Measurements from ENCODE around the gene TMEM217.
"Not testable (repeated sequence)": the region's sequence is repeated elsewhere in the genome, so short reads cannot be mapped to it uniquely, and the experiment has no call there.

TMEM217 gene

DNA sequence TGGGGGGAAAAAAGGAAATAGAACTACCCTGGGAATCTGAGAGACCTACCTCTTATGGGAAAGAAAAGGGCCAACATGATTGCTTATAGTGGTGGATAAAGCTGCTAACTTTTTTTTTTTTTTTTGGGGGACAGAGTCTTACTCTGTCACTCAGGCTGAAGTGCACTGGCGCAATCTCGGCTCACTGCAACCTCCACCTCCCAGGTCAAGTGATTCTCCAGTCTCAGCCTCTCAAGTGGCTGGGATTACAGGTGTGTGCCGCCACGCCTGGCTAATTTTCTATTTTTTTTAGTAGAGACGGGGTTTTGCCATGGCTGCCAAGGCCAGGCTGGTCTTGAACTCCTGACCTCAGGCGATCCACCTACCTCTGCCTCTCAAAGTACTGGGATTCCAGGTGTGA, 39.9 kb downstream of the TMEM217 start:
- DNase-seq (ENCODE audit: low read depth, low spot score): no peak

DNA sequence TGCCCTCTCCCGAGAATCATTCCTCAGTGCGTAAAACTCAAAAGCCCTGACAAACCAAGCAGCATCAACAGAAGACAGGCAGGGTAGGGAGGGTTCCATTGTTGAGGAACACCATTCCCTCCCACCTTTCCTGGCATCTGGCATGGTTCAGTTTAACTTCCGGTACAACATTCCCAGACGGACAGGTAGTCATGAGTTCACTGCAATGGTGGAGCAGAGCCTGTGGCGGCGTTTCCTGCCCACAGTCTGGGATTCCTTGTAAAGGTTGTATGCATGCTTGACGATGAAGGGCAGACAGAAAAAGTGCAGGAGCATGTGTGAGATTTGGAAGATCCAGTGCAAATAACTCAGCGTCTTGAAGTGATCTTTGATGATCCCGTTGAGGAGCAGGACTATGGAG, 45.7 kb downstream of the TMEM217 start:
- DNase-seq (ENCODE audit: low read depth, low spot score): no peak

DNA sequence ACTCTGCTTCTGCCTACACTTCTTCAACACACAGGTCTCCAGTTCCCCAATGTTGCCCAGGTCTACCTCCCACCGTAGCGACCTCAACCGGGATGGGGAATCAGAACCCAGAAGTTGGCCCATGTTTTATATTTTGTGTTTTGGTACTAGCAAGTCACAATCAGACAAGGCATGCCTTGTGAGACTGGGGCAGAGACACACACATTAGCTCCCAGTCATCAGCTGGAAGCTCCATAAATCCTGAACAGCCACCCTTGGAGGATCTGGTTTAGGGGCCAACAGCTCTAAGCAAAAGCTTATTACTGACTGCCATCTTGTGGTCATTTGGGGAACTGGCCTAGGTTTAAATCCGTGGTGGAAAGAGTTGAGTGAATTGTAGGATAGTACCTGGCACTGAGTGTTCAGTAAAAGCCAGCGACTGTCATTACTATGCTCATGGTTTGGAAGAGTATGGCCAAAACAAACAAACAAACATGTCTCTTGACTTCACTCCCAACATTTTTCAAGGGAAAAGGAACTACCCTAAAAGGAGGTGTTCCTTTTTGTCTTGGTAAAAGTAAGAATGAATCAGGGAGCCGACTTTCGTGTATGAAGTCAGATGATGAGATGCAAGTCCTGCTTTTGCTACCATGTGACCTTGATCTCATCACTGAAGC, 47.5 kb downstream of the TMEM217 start:
- peak; percentile 44 for DNase-seq (ENCODE audit: low read depth, low spot score)

DNA sequence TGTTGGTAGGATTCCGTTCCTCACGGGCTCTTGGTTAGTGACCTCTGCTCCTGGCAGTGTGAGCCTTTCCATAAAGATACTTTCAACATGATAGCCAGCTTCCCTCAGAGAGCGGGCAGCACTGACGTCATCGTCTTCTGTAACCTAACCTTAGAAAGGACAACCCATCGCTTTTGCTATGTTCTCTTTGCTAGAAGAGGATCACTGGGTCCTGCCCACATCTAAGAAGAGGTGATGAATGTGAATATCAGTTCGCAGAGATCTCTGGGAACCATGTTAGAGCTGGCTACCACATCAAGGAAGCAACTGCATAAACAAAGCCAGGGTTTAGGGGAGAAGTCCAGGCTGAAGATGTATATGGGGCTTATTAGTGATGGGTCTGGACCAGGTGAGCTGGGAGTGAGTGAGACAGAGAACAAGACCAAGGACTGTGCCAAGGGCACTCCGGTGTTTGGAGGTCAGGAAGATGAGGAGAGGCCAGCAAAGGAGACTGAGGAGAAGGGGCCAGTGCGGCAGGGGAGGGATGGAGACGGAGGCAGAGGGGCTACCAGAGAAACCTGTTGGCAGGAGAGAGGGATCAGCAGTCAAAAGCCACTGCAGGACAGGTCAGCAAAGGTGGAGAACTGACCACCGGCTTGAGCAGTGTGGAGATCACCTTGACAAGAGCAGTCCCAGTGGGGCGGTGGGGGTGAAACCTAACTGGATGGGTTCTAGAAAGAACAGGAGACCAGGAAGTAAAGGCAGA, 48.3 kb downstream of the TMEM217 start:
- no peak for DNase-seq (ENCODE audit: low read depth, low spot score)

DNA sequence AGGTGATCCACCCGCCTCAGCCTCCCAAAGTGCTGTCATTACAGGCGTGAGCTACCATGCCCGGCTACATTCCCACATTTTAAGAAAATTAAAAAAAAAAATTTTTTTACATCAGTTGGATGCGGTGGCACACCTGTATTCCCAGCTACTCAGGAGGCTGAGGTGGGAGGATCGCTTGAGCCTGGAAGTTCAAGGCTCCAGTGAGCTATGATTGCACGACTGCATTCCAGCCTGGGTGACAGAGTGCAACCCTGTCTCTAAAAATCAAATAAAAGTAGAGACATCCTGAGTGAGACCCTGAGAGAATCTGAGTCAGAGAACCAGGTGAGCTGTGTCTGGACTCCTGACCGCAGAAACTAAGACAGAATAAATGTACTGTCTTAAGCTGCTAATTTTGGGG, 49.2 kb downstream of the TMEM217 start:
- no peak for DNase-seq (ENCODE audit: low read depth, low spot score)

DNA sequence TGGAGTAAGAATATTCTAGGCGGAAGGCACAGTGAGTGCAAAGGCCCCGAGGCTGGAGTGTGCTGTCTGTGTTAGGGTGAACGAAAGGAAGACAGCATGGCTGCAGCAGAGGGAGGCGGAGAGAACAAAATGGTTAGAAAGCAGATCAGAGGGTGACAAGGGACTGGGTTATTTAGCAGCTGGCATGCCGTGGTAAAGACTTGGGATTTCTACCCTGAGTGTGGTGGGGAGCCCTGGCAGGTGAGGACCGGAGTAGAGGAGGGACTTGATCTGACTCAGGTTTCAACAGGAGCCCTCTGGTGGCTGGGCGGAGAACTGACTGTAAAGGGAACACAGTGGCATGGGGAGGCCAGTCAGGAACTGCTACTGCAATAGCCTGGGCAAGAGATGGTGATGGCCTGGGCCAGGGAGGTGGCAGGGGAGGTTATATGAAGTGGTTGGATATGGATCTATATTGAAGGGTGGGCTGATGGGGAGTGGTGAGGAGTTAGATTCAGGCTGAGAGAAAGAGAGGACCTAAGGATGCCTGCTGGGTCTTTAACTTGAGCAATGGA, 50.0 kb downstream of the TMEM217 start:
- DNase-seq (ENCODE audit: low read depth, low spot score): no peak

DNA sequence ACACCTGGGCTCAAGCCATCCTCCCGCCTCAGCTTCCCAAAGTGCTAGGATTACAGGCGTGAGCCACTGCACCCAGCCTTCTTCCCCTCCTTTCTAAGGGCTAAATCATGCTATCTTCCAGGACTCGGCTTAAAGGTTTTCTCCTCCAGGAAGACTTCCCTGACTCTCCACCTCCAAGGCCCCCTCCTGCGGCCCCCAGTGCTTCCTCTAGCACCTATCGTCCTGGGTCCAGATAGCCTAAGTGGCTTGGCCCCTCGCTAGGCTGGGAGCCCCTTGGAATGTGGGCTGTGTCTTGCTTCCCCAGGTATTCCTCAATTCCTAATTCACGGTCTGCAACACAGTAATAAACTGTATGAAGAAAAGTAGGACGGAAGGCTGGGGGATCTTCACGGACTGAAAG, 51.3 kb downstream of the TMEM217 start:
- DNase-seq (ENCODE audit: low read depth, low spot score): no peak

DNA sequence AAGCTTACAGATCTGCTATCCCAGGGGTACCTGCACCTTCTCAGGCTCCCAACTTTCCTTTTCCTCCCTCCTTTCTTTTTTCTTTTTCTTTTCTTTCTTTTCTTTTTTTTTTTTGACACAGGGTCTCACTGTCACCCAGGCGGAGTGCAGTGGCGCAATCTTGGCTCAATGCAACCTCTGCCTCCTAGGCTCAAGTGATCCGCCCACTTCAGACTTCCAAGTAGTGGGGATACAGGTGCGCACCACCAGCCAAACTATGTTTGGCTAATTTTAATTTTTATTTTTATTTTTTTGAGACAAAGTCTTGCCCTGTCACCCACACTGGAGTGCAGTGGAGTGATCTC, 52.0 kb downstream of the TMEM217 start:
- DNase-seq (ENCODE audit: low read depth, low spot score): no peak

DNA sequence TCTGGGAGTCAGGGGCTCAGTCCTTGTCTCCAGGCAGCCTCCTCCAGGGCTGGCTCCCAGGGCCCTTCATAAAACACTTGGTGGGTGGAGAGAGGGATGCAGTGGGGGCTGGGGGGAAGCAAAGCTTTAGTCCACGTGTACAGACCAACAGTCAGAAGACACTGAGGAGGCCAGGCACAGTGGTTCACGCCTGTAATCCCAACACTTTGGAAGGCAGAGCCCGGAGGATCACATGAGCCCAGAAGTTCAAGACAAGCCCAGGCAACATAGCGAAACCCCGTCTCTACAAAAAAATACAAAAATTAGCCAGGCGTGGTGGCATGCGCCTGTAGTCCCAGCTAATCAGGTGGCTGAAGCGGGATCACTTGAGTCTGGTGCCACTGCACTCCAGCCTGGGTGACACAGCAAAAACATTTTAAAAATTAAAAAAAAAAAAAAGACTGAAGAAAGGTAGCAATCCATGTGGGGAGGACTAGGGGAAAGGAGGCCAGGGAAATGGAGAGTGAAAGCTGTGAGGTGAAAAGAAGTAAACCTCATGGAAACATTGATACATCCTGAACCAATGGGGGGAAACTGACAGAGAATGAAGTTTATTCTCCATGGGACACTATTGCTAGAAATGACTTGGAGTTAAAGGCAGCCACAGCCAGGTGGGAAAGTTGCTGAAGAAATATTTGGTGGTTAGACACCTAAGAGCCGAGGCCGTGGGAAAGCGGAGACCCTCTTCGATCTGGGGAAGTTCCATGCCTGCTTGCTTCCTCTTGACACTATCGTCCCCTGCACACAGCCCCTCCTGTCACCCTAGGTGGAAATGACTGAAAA, 52.6 kb downstream of the TMEM217 start:
- DNase-seq (ENCODE audit: low read depth, low spot score): no peak

DNA sequence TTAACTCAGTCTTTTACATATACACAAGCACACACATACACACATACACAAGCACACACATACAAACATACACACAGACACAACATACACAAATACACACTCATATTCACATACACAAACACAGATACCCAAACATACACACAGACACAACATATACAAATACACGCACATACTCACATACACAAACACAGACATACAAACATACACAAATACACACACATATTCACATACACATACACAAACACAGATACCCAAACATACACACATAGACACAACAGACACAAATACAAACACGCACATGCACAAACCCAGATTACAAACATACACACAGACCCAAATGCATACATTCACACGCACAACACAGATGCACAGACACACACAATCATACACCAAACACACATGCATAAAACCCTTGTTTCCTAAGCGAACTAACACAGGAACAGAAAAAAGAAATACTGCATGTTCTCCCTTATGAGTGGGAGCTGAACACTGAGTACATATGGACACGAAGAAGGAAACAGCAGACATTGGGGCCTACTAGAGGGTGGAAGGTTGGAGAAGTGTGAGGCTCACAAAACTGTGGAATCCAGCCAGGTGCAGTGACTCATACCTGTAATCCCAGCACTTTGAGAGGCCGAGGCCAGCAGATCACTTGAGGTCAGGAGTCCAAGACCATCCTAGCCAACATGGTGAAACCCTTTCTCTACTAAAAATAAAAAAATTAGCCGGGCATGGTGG, 53.8 kb downstream of the TMEM217 start:
- no peak for DNase-seq (ENCODE audit: low read depth, low spot score)

DNA sequence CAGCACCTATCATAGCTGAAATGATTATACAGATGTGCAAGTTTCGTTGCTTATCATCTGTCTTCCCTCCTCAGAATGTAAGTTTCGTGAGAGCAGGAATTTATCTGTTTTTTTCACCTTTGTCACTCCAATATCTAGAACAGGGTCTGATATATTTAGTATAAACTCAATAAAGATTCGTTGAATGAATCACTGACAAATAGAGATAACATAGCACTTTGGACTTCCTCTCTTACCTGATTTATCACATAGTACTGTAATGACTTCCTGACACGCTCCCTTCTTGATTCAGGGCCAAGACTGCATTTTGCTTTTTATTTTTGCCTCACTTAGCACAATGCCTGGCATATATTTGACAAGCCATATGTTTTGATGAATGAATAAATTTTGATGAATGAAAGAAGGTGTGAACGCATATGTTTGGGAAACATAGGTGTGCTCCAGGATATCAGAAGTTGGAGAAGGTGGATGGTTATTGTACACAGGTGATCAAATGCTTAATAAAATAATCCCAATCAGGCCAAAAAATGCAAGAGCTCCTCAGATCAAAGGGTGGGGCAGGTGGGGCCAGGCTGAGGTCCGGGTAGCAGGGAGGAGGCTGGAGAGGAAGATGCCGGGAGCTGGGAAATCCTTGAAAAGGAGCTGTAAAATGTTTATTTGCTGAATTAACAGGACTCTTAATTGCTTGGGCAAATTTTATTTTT, 55.0 kb downstream of the TMEM217 start:
- DNase-seq (ENCODE audit: low read depth, low spot score): no peak

DNA sequence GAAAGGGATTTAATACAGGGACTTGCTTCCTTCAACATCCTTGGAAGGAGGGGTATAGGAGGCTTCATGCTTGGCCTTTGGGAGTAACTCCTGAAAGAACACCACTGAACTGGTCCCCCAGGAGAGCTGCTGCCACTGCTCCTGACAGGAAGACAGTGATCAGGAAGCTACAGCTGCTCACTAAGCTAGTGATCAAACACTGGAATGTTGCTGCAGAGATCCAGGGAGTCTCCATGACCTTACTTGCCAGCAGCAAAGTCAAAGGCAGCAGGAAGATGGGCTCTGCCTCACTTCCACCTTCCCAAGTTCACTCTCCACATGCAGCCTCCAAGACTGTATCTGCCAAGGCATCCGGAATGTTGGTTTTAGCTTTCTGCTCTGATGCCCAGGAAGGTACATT, 56.2 kb downstream of the TMEM217 start:
- no peak for DNase-seq (ENCODE audit: low read depth, low spot score)

DNA sequence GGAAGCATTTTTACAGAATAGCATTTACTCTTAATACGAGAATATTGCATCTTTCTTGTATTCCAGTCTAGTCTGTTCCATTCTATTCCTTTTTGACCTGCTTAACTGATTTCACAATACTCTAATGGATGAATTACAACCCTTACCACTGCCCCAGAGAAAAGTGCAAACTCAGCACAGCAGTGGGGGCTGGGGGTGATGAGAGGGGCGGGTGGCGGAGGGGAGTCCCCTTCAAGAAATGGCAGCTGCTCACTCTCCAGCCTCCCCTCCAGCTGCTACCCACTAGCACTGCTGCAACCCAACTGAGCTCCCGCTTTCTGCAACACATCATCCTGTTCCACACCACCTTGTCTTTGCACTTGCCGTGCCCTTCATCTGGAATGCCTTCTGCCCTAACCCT, 57.9 kb downstream of the TMEM217 start:
- no peak for DNase-seq (ENCODE audit: low read depth, low spot score)

DNA sequence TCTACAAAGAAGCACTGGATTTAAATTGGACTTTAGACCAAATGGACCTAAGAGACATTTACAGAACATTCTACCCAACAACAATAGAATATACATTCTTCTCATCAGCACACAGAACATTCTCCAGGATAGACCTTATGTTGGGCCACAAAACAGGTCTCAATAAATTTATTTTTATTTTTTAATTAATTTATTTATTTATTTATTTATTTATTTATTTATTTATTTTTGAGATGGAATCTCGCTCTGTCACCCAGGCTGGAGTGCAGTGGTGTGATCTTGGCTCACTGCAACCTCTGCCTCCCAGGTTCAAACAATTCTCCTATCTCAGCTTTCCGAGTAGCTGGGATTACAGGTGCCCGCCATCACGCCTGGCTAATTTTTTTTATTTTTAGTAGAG, 61.5 kb downstream of the TMEM217 start:
- not testable (repeated sequence) for DNase-seq (ENCODE audit: low read depth, low spot score)

DNA sequence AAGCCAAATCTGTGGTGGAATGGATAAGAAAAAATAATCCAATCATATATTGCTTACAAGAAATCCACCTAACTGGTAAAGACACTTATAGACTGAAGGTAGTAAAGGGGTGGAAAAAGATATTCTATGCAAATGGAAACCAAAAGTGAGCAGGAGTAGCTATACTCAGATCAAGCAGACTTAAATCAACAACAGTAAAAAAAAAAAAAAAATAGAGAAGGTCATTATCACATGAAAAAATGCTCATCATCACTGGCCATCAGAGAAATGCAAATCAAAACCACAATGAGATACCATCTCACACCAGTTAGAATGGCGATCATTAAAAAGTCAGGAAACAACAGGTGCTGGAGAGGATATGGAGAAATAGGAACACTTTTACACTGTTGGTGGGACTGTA, 63.1 kb downstream of the TMEM217 start:
- DNase-seq (ENCODE audit: low read depth, low spot score): not testable (repeated sequence)

DNA sequence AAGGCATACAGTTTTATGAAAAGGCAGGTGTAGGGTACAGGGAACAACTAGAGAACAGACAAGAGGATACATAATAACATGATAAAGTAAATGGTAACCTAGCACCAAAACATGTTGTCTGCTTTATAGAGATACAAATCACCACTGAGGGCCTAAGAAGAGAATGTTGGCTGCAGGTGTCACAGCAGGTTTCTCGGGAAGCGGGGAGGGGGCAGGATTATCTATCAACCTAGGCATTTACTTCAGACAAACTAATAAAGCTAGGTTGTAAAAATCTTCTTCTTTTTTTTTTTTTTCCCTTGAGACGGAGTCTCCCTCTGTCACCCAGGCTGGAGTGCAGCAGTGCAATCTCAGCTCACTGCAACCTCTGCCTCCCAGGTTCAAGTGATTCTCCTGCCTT, 65.3 kb downstream of the TMEM217 start:
- DNase-seq (ENCODE audit: low read depth, low spot score): no peak

DNA sequence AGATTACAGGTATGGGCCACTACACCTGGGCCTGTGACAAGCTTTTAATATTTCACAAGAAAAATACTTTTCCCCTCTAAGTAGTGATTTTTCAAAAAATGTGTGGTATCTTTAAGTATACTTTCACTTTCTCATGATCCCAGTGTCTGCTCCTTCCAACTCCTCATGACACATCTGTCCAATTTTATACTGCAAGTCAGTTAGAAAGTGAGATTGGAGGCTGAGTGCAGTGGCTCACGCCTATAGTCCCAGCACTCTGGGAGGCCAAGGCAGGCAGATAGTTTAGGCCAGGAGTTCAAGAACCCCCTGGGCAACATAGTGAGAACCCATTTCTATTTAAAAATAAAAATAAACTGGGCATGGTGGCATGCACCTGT, 67.8 kb downstream of the TMEM217 start:
- no peak for DNase-seq (ENCODE audit: low read depth, low spot score)

DNA sequence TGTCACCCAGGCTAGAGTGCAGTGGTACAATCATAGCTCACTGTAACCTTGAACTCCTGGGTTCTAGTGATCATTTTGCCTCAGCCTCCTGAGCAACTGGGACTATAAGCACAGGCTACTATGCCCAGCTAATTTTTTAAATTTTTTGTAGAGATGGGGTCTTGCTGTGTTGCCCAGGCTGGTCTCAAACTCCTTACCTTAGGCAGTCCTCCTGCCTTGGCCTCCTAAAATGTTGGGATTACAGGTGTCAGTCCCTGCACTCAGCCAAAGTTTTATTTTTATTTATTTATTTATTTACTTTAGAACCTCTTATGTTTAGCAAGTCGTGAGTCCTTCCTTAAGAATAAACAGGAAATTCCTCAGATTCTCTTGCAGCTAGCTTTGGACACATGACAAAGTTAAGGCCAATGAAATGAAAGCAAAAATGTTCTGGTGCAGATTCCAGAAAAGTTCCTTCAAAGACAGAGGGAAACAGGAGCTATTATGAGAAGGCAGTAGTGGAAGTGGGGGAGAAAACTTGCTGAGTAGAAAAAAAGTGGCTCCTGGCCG, 68.9 kb downstream of the TMEM217 start:
- no peak for DNase-seq (ENCODE audit: low read depth, low spot score)

DNA sequence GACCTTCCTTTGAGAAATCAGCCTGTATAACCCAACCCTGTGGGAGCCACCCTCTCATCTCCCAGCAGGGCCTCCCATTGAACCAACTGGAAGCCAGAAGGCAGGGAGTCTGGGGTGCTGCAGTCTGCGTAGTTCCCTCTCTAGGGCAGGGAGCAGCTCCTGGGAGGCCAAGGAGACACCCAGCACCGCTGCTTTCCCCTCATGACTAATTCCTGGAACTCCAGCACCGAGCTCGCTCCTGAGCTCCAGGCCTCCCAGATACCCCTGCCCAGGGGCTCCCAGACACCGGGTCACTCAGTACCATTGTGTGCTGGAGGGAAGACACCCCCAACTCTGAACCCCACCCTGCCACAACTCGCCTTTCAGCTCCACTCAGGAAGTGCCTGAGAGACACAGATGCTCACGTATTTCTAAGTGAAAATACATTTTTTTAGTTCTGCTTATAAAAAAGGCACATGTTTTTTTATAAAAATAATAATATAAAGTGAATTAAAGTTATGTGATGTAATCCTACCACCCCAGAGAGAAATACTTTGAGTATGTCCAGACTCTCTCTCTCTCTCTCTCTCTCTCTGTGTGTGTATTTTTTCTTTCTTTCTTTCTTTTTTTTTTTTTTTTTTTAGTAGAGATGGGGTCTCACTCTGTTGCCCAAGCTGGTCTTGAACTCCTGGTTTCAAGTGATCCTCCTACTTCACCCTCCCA, 70.5 kb downstream of the TMEM217 start:
- no peak for DNase-seq (ENCODE audit: low read depth, low spot score)
